Endometrium (tissue), 2 donors: Measurements from ENCODE around the gene ELMO1.

Experiments used
- FAIRE-seq: peaks from 2 replicates; lab custom pipeline; 2012; peaks lifted over from hg19 to GRCh38; lab: Jason Lieb, UNC
- donor health status: control.
- donor health status: control.

Gene ELMO1

GRCh38 chr7:37448636-37449361 lies at the start of gene ELMO1:
Gene ELMO1 (minus strand): TSS chr7:37448864. CDS start chr7:37342690, 106,174 bp downstream.
- FAIRE-seq: no peak

- FAIRE-seq: no peak
Observed at GRCh38 chr7:37497576-37497975, 48.9 kb upstream of the ELMO1 start.

GRCh38 chr7:37495574-37496184 lies 47.0 kb upstream of the ELMO1 start:
- peak; percentile 54 for FAIRE-seq

- FAIRE-seq: no peak
Observed at GRCh38 chr7:37494926-37495325, 46.3 kb upstream of the ELMO1 start.

- no peak for FAIRE-seq
Observed at GRCh38 chr7:37493810-37494209, 45.1 kb upstream of the ELMO1 start.

GRCh38 chr7:37493123-37493522 lies 44.5 kb upstream of the ELMO1 start:
- FAIRE-seq: no peak

- no peak for FAIRE-seq
Observed at GRCh38 chr7:37491919-37492694, 43.4 kb upstream of the ELMO1 start.

- FAIRE-seq: no peak
Observed at GRCh38 chr7:37489703-37490102, 41.0 kb upstream of the ELMO1 start.

- FAIRE-seq: no peak
Observed at GRCh38 chr7:37488163-37488764, 39.6 kb upstream of the ELMO1 start.

GRCh38 chr7:37484426-37485073 lies 35.9 kb upstream of the ELMO1 start:
- no peak for FAIRE-seq

- no peak for FAIRE-seq
Observed at GRCh38 chr7:37483627-37484026, 35.0 kb upstream of the ELMO1 start.

- no peak for FAIRE-seq
Observed at GRCh38 chr7:37482953-37483352, 34.3 kb upstream of the ELMO1 start.

- no peak for FAIRE-seq
Observed at GRCh38 chr7:37482505-37482904, 33.8 kb upstream of the ELMO1 start.

GRCh38 chr7:37481722-37482288 lies 33.1 kb upstream of the ELMO1 start:
- FAIRE-seq: no peak

GRCh38 chr7:37481154-37481553 lies 32.5 kb upstream of the ELMO1 start:
- FAIRE-seq: no peak

GRCh38 chr7:37480041-37481031 lies 31.7 kb upstream of the ELMO1 start:
- FAIRE-seq: no peak

- FAIRE-seq: no peak
Observed at GRCh38 chr7:37476881-37477450, 28.3 kb upstream of the ELMO1 start.

- FAIRE-seq: no peak
Observed at GRCh38 chr7:37476428-37476827, 27.8 kb upstream of the ELMO1 start.

- FAIRE-seq: no peak
Observed at GRCh38 chr7:37475646-37476045, 27.0 kb upstream of the ELMO1 start.

GRCh38 chr7:37471619-37472018 lies 23.0 kb upstream of the ELMO1 start:
- no peak for FAIRE-seq
